ENCODE data around the gene VTI1B.

- TF ChIP-seq CTCF (IDR thresholded peaks at IDR 0.05), result no peak
- no peak for TF ChIP-seq MYC (IDR thresholded peaks at IDR 0.05; ENCODE audit: borderline replicate concordance, low read length)
- TF ChIP-seq POLR2A (IDR thresholded peaks at IDR 0.05; ENCODE audit: low read length), result no peak
- TF ChIP-seq CEBPB (IDR thresholded peaks at IDR 0.05), result no peak
- TF ChIP-seq RFX5 (IDR thresholded peaks at IDR 0.05), result no peak
- TF ChIP-seq BHLHE40 (IDR thresholded peaks at IDR 0.05; ENCODE audit: low read depth, low read length), result no peak
- TF ChIP-seq REST (IDR thresholded peaks at IDR 0.05), result no peak
- TF ChIP-seq SREBF2 (IDR thresholded peaks at IDR 0.05), result no peak
- no peak for TF ChIP-seq ZFP36 (IDR thresholded peaks at IDR 0.05; ENCODE audit: borderline replicate concordance, partially characterized antibody)
- no peak for TF ChIP-seq ZNF302 (CRISPR knock-in tag; IDR thresholded peaks at IDR 0.05)
These were observed 40.8 kb downstream of the VTI1B start for GRCh38 chr14:67633451-67634147.

Measured in A549 (cell line).